Measurements from ENCODE around the gene SCART1. TPM values are rescaled to one million over a fixed set of nuclear protein-coding genes. Genes with fewer than 3 reads are reported as not detected.

Gene SCART1
- total and polyA plus RNA-seq, 10 of the 15 experiments (the other 5 are each of a cell fraction or from before 2014, with no cell fraction given), result 0.05 to 22.0 (median 0.58) TPM

- TF ChIP-seq IRF5 (IDR thresholded peaks at IDR 0.05; ENCODE audit: borderline replicate concordance) (no peak), PKNOX1 (IDR thresholded peaks at IDR 0.05) (no peak), BCL11A (IDR thresholded peaks at IDR 0.05; ENCODE audit: low read depth, low read length) (no peak), NFXL1 (IDR thresholded peaks at IDR 0.05; ENCODE audit: borderline replicate concordance) (no peak)
Measured at GRCh38 chr10:133461027-133461426, 7.3 kb downstream of the SCART1 start (continued).

- H3K79me2 ChIP-seq (ENCODE audit: control insufficient read depth, insufficient read depth, low read length), result no peaks in the 10 kb centered on the region
- no peaks in the 10 kb centered on the region; the same call in 2 of the 3 replicates for H3K9me3 ChIP-seq (replicated peaks; ENCODE audit: control insufficient read depth, insufficient read depth, low read length)
- ChIA-PET RAD21 (ENCODE audit: unreplicated experiment) (interaction anchor here (0.7 kb wide), 1 partner anchor 132 kb away, joined by 3 read pairs; no protein-coding TSS in a partner anchor), SMC1A (ENCODE audit: uncharacterized antibody, unreplicated experiment) (interaction anchor here (0.6 kb wide), 1 partner anchor 15 kb away, joined by 3 read pairs; no protein-coding TSS in a partner anchor), CTCF (no interaction called here), POLR2A (no interaction called here)
- ATAC-seq (no peak), FAIRE-seq (no peak), DNase-seq (ENCODE audit: low read depth, low spot score) (no peak)
- H3K4me2 ChIP-seq (ENCODE audit: control insufficient read depth, insufficient read depth), result no peak overlapping the region
- H3K4me1 ChIP-seq (ENCODE audit: control insufficient read depth, insufficient read depth, low read length), result no peaks in the 10 kb centered on the region
- no peaks in the 10 kb centered on the region for H3K36me3 ChIP-seq (ENCODE audit: control insufficient read depth in 2 of 2, insufficient read depth in 2 of 2, low read length in 1 of 2)
- no peaks in the 10 kb centered on the region for H4K20me1 ChIP-seq (ENCODE audit: control insufficient read depth, insufficient read depth)
- no peak overlapping the region for H3K4me3 ChIP-seq
- WGBS (ENCODE audit: insufficient coverage, insufficient replicate concordance, low lambda C conversion rate, missing lambda C conversion rate), result 23% methylated on average over 8 of the region's 8 CpGs
- H3K9ac ChIP-seq (ENCODE audit: control insufficient read depth, insufficient read depth, low read length), result no peak overlapping the region
- intact Hi-C loops (cut with micrococcal nuclease; ENCODE audit: unreplicated experiment) (no loop called here), in situ Hi-C loops (cut with MboI) (no loop called here)
- no peaks in the 10 kb centered on the region for H3K27me3 ChIP-seq (replicated peaks in 1 of 2; ENCODE audit: control insufficient read depth in 2 of 2, insufficient read depth in 2 of 2, low read length in 1 of 2)
- no TSS peak for BruUV-seq (replicated peaks)
- no peak for TF ChIP-seq BCL11A (IDR thresholded peaks at IDR 0.05; ENCODE audit: low read depth, low read length)
- no peak overlapping the region for H3K27ac ChIP-seq (ENCODE audit: control insufficient read depth, insufficient read depth)
- H2AFZ ChIP-seq (ENCODE audit: control insufficient read depth, low read depth, low read length), result no peak overlapping the region
Measured at GRCh38 chr10:133461841-133462240, 8.1 kb downstream of the SCART1 start.
